Measurements from ENCODE around the gene TBC1D22B.

- no peak for TF ChIP-seq GATA2 (IDR thresholded peaks at IDR 0.05; ENCODE audit: low read depth, low read length)
- TF ChIP-seq GATA3 (IDR thresholded peaks at IDR 0.05; ENCODE audit: low read depth, low read length), result no peak
Measured at GRCh38 chr6:37277001-37277409, 19.4 kb downstream of the TBC1D22B start.
